Panc1 (cell line): ENCODE data around the gene RANBP3L.

Experiments
- CTCF ChIP-seq: fragments of 450-650 bp; IDR thresholded peaks from 2 replicates; pipeline ENCODE4 v1.5.1; 2017; ENCODE audit warnings: mild to moderate bottlenecking
- POLR2AphosphoS5 ChIP-seq: IDR thresholded peaks from 2 replicates; pipeline ENCODE4 v1.6.1; 2012; ENCODE audit warnings: mild to moderate bottlenecking, low read depth, low read length, moderate library complexity
- REST ChIP-seq, 2 experiments: IDR thresholded peaks; 2 replicates each; pipeline ENCODE4 v1.6.1; 2011 to 2012; ENCODE audit warnings: low read depth in 2 of 2, control low read depth in 1 of 2, low read length in 1 of 2, mild to moderate bottlenecking in 1 of 2, moderate library complexity in 1 of 2; ENCODE audit not compliant: insufficient read depth in 1 of 2

- TF ChIP-seq POLR2AphosphoS5 (no peak), CTCF (no peak), REST (IDR thresholded peaks at IDR 0.05; ENCODE audit: insufficient read depth in 1 of 2, low read depth in 2 of 2, low read length in 1 of 2) (no peak)
Observed at GRCh38 chr5:36277521-36278176, 24.1 kb downstream of the RANBP3L start.
